H1 (cell line): ENCODE measurements around the gene C16orf90.

Experiments used
- CBX5 ChIP-seq: fragments of 300-800, 300-1000 bp; sonication (generic); IDR thresholded peaks from 2 replicates; pipeline ENCODE4 v1.7.1; 2016; ENCODE audit warnings: antibody characterized with exemption, low read length, low read depth
- CBX8 ChIP-seq: fragments of 300-800, 300-1000 bp; sonication (generic); IDR thresholded peaks from 2 replicates; pipeline ENCODE4 v1.7.1; 2016; ENCODE audit warnings: low read depth, low read length, borderline replicate concordance
- CTCF ChIP-seq, 3 experiments: IDR thresholded peaks; 1 replicate in 2 of 3; 2 replicates in 1 of 3; pipeline versions ENCODE4 v1.5.1 to v1.6.1; 2011; ENCODE audit warnings: low read length in 3 of 3, mild to moderate bottlenecking in 3 of 3, inconsistent platforms in 2 of 3, low read depth in 1 of 3, moderate library complexity in 1 of 3; ENCODE audit not compliant: insufficient read depth in 1 of 3; ENCODE audit errors: control extremely low read depth in 1 of 3
- EP300 ChIP-seq, 2 experiments: IDR thresholded peaks; 1 replicate in 1 of 2; 2 replicates in 1 of 2; pipeline ENCODE4 v1.6.1; 2011 to 2012; ENCODE audit warnings: low read depth in 2 of 2, low read length in 2 of 2, mild to moderate bottlenecking in 2 of 2, borderline replicate concordance in 1 of 2, inconsistent platforms in 1 of 2, moderate library complexity in 1 of 2
- EZH2 ChIP-seq: fragments of 200-600 bp; sonication (generic); IDR thresholded peaks from 2 replicates; pipeline ENCODE4 v1.7.1; 2012; ENCODE audit warnings: low read depth, mild to moderate bottlenecking, moderate library complexity, low read length, inconsistent platforms; ENCODE audit not compliant: severe bottlenecking
- GABPA ChIP-seq: IDR thresholded peaks from 2 replicates; pipeline ENCODE4 v1.6.1; 2011; ENCODE audit warnings: mild to moderate bottlenecking, low read length, moderate library complexity, borderline replicate concordance; ENCODE audit not compliant: insufficient read depth
- POLR2A ChIP-seq, 2 experiments: IDR thresholded peaks; 1 replicate in 1 of 2; 2 replicates in 1 of 2; pipeline ENCODE4 v1.6.1; 2011; ENCODE audit warnings: low read depth in 2 of 2, low read length in 2 of 2, mild to moderate bottlenecking in 2 of 2; ENCODE audit errors: control extremely low read depth in 1 of 2
- SAP30 ChIP-seq: fragments of 300-600 bp; sonication (generic); IDR thresholded peaks from 2 replicates; pipeline ENCODE4 v1.7.1; 2012; ENCODE audit warnings: low read length, moderate library complexity, mild to moderate bottlenecking, inconsistent platforms; ENCODE audit not compliant: insufficient read depth, insufficient replicate concordance
- SP1 ChIP-seq: IDR thresholded peaks from 2 replicates; pipeline ENCODE4 v1.6.1; 2011; ENCODE audit warnings: low read depth, low read length
- SP2 ChIP-seq: IDR thresholded peaks from 2 replicates; pipeline ENCODE4 v1.6.1; 2012; ENCODE audit warnings: mild to moderate bottlenecking, low read length, inconsistent platforms
- TEAD4 ChIP-seq: IDR thresholded peaks from 2 replicates; pipeline ENCODE4 v1.6.1; 2012; ENCODE audit warnings: low read depth, low read length, inconsistent platforms, mixed read lengths
- YY1 ChIP-seq: IDR thresholded peaks from 2 replicates; pipeline ENCODE4 v1.6.1; 2011; ENCODE audit warnings: low read depth, mild to moderate bottlenecking, low read length

- TF ChIP-seq TEAD4, result no peak
- no peak for TF ChIP-seq CBX8
- no peak for TF ChIP-seq CTCF (IDR thresholded peaks at IDR 0.05; ENCODE audit: control extremely low read depth in 1 of 3, insufficient read depth in 1 of 3, low read depth in 1 of 3, low read length in 3 of 3)
- TF ChIP-seq EP300 (IDR thresholded peaks at IDR 0.05; ENCODE audit: borderline replicate concordance in 1 of 2, low read depth in 2 of 2, low read length in 2 of 2), result no peak
- TF ChIP-seq EZH2, result no peak
- TF ChIP-seq YY1, result no peak
- TF ChIP-seq SP1, result no peak
- TF ChIP-seq SP2, result no peak
- no peak for TF ChIP-seq GABPA
- no peak for TF ChIP-seq CBX5
- TF ChIP-seq SAP30, result no peak
- no peak for TF ChIP-seq POLR2A (IDR thresholded peaks at IDR 0.05; ENCODE audit: control extremely low read depth in 1 of 2, low read depth in 2 of 2, low read length in 2 of 2)
Measured at GRCh38 chr16:3532741-3533140, 37.5 kb upstream of the C16orf90 start.
